Adrenal gland (tissue), 5 donors: ENCODE measurements around the gene VSIG10L.

Experiments
- POLR2A ChIP-seq, 2 donors: fragments of 450-650 bp; IDR thresholded peaks; one replicate each; pipeline ENCODE4 v1.6.1; 2017; ENCODE audit warnings: antibody characterized with exemption in 2 of 2, mild to moderate bottlenecking in 2 of 2, moderate library complexity in 1 of 2
- TF ChIP-seq, protein P1 (sequence below), 6 experiments: fragments of 450-650 bp in 4 of 6; fragments of 200-600 bp in 2 of 6; sonication (generic) in 1 of 6; IDR thresholded peaks; 1 replicate in 5 of 6; 2 replicates in 1 of 6; pipeline versions ENCODE4 v1.5.1 to v1.8.0; 2016 to 2021; ENCODE audit warnings: antibody characterized with exemption in 6 of 6, mild to moderate bottlenecking in 2 of 6, moderate library complexity in 1 of 6
- donor health status: DM: no; HTN: no; CAD: no.

GRCh38 chr19:51345076-51345620 is 3.2 kb upstream of the VSIG10L start:
- TF ChIP-seq, protein P1, sequence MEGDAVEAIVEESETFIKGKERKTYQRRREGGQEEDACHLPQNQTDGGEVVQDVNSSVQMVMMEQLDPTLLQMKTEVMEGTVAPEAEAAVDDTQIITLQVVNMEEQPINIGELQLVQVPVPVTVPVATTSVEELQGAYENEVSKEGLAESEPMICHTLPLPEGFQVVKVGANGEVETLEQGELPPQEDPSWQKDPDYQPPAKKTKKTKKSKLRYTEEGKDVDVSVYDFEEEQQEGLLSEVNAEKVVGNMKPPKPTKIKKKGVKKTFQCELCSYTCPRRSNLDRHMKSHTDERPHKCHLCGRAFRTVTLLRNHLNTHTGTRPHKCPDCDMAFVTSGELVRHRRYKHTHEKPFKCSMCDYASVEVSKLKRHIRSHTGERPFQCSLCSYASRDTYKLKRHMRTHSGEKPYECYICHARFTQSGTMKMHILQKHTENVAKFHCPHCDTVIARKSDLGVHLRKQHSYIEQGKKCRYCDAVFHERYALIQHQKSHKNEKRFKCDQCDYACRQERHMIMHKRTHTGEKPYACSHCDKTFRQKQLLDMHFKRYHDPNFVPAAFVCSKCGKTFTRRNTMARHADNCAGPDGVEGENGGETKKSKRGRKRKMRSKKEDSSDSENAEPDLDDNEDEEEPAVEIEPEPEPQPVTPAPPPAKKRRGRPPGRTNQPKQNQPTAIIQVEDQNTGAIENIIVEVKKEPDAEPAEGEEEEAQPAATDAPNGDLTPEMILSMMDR (IDR thresholded peaks at IDR 0.05), result no peak
- TF ChIP-seq POLR2A (IDR thresholded peaks at IDR 0.05), result no peak
